Rectal smooth muscle tissue (tissue), 1 donor: ENCODE data around the gene C4orf36.

ENCODE experiments used
- H3K27ac ChIP-seq: one replicate; pipeline ENCODE4 v1.7.0; 2013; ENCODE audit warnings: low read depth, low read length, inconsistent platforms
- H3K27me3 ChIP-seq: one replicate; pipeline ENCODE4 v1.7.0; 2013; ENCODE audit warnings: low read length; ENCODE audit not compliant: control insufficient read depth, insufficient read depth
- H3K36me3 ChIP-seq: one replicate; pipeline ENCODE4 v1.7.0; 2013; ENCODE audit warnings: low read length; ENCODE audit not compliant: control insufficient read depth, insufficient read depth
- H3K4me1 ChIP-seq: one replicate; pipeline ENCODE4 v1.7.0; 2013; ENCODE audit warnings: low read length; ENCODE audit not compliant: control insufficient read depth, insufficient read depth
- H3K4me3 ChIP-seq: one replicate; pipeline ENCODE4 v1.7.0; 2013; ENCODE audit warnings: low read length
- H3K9ac ChIP-seq: one replicate; pipeline ENCODE4 v1.7.0; 2013; ENCODE audit warnings: low read length

Gene C4orf36

DNA sequence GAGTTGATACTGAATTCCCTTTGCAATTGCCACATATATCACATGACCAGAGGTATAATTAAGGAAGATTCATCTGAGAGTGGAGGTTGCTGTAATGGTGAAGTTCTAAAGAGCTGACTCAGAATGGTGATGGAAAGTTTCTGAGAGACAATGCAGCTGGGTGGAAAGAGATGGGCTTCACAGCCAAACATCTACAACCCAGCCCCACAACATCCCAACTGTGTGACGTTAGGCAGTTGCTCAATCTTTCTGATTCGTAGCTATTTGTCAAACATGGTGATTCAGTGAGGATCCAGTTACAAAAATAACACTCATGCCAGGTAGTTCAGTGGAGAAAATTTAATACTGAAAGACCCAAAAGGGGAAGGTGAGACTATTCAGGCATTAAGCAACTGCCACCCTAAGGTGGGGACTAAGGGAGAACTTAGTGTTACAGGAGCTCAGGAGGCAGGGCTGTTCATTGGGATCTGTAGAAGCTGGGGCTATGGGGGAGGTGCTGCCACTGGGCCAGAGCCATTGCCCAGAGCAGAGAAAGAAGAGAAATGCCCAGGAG lies 35.7 kb upstream of the C4orf36 start:
- Histone ChIP-seq H3K4me1 (no peaks in the 10 kb centered on the region), H3K4me3 (no peak overlapping the region), H3K27ac (no peak overlapping the region), H3K36me3 (no peaks in the 10 kb centered on the region), H3K27me3 (no peaks in the 10 kb centered on the region), H3K9ac (no peak overlapping the region)

DNA sequence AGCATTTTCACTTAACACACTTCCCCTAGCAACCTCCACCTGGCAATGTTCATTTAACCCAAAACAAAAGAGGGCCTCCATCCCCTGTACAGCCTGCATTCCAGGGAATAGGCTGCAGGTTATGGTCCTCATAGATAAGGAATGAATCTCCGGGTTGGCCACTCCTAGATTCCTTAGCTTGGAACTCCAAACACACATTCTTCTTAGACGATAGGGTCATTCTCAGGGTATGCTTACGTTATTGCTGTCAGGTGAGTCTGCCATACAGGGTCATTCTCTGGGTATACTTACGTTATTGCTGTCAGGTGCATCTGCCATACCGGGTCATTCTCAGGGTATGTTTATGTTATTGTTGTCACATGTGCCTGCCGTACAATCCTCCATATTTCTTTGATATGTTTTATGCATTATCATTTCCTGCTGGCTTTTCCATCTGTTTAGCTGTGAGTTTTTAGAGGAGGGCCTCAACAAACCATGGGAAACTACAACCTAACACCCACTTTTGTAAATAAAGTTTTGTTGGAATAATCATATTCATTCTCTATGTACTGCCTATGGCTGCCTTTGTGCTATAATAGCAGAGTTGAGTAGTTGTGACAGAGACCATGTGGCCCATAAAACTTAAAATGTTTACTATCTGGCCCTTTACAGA lies 34.3 kb upstream of the C4orf36 start:
- Histone ChIP-seq H3K36me3 (no peaks in the 10 kb centered on the region), H3K4me1 (no peaks in the 10 kb centered on the region), H3K27me3 (no peaks in the 10 kb centered on the region), H3K27ac (no peak overlapping the region), H3K9ac (no peak overlapping the region), H3K4me3 (no peak overlapping the region)

DNA sequence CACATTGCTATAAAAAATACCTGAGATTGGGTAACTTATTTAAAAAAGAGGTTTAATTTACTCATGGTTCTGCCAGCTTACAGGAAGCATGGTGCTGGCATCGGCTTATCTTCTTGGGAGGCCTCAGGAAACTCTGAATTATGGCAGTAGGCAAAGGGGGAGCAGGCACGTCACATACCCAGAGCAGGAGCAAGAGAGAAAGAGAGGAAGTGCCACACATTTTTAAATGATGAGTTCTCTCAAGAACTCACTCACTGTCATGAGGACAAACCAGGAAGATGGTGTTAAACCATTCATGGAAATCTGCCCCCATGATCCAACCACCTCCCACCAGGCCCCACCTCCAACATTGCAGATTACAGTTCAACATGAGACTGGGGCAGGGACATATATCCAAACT lies 32.6 kb upstream of the C4orf36 start:
- Histone ChIP-seq H3K27ac (no peak overlapping the region), H3K27me3 (no peaks in the 10 kb centered on the region), H3K36me3 (no peaks in the 10 kb centered on the region), H3K9ac (no peak overlapping the region), H3K4me3 (no peak overlapping the region), H3K4me1 (no peaks in the 10 kb centered on the region)

DNA sequence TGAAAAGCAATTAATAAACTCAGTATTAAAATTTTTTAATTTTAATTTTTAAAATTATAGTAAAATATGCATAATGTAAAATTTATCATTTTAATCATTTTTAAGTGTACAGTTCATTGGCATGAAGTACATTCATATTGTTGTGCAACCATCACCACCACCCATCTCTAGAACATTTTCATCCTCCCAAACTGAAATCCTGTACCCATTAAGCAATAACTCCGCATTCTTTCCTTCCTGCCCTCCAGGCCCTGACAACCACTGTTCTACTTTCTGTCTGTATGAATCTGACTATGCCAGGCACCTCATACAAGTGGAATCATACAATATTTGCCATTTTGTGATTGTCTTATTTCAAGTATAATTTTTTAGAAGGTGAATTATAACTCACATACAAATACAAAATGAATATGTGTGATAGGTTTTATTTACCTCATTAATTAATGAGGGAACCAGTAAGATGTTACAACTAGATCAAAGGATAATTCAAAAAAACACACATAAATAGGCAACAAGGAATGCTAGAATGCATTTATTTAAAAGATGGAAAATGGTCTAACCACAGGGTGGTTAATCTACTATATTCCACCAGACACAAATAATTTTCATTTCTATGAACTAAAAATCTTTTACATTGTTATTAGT lies 29.5 kb upstream of the C4orf36 start:
- no peak overlapping the region for H3K9ac ChIP-seq
- no peak overlapping the region for H3K4me3 ChIP-seq
- no peaks in the 10 kb centered on the region for H3K27me3 ChIP-seq
- H3K27ac ChIP-seq: no peak overlapping the region
- H3K4me1 ChIP-seq: no peaks in the 10 kb centered on the region
- H3K36me3 ChIP-seq: no peaks in the 10 kb centered on the region

DNA sequence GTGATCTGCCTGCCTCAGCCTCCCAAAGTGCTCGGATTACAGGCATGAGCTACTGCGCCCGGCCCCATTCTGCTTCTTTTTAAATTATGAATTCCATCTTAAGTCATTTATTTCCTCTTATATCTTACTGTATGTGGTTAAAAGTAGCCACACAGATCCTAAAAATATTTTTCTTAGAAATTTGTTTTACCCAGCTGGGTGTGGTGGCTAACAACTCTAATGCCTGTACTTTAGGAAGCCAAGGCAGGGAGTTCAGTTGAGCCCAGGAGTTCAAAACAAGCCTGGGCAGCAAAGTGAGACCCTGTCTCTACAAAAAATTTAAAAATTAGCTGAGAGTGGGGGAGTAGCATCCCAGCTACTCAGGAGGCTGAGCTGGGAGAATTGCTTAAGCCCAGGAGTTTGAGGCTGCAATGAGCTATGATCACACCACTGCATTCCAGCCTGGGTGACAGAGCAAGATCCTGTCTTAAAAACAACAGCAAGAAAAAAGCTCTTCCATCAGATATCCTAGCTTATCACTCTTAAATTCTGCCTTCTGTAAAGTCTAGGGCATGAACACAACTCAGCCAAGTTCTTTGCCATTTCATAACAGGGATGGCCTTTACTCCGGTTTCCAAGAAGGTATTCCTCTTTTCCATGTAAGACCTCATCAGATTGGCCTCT lies 27.5 kb upstream of the C4orf36 start:
- H3K4me3 ChIP-seq: no peak overlapping the region
- no peak overlapping the region for H3K9ac ChIP-seq
- no peak overlapping the region for H3K27ac ChIP-seq
- H3K4me1 ChIP-seq: no peaks in the 10 kb centered on the region
- no peaks in the 10 kb centered on the region for H3K36me3 ChIP-seq
- no peaks in the 10 kb centered on the region for H3K27me3 ChIP-seq

DNA sequence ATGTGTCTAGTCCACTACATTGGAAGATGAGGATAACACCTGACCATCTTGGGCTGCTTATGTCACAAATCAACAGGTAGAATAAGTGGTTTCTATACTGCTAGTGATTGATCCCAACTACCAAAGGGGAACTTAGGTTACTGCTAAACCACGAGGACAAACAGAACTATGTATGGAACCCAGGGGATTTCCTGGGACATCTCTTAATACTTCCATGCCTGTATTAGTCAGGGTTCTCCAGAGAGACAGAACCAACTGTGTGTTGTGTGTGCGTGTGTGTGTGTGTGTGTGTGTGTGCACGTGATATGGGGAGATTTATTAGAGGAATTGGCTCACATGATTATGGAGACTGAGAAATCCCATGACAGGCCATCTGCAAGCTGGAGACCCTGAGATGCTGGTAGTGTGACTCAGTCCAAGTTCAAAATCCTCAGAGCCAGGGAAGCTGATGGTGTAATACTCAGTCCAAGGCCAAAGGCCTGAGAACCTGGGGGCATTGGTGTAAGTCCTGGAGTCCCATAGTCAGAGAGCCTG lies 26.4 kb upstream of the C4orf36 start:
- Histone ChIP-seq H3K27me3 (no peaks in the 10 kb centered on the region), H3K9ac (no peak overlapping the region), H3K27ac (no peak overlapping the region), H3K4me1 (no peaks in the 10 kb centered on the region), H3K36me3 (no peaks in the 10 kb centered on the region), H3K4me3 (no peak overlapping the region)

DNA sequence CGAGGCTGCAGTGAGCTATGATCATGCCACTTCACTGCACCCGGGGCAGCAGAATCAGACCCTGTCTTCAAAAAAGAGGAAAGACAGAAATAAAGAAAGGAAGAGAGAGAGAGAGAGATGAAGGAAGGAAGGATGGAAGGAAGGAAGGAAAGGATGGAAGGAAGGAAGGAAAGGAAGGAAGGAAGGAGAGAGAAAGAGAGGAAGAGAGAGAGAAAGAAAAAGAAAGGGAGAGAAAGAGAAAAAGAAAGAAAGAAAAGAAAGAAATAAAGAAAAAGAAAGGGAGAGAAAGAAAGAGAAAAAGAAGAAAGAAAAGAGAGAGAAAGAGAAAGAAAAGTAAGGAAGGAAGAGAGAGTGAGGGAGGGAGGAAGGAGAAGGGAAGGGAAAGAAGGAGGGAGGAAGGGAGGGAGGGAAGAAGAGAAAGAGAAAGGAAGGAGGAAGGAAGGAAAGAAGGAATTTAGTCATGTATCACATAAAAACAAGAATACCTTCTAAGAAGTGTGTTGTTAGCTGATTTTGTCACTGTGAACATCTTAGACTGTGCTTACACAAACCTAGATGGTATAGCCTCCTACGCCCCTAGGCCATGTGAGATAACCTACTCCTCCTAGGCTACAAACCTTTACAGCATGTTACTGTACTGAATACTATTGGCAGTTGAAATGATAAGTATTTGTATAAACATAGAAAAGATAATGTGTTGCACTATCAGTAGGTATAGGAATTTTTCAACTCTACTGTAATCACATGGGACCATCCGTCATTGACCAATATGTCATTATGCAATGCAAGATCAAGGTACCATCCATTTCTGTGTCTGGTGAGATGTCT lies 25.2 kb upstream of the C4orf36 start:
- Histone ChIP-seq H3K36me3 (no peaks in the 10 kb centered on the region), H3K27ac (no peak overlapping the region), H3K9ac (no peak overlapping the region), H3K4me3 (no peak overlapping the region), H3K4me1 (no peaks in the 10 kb centered on the region), H3K27me3 (no peaks in the 10 kb centered on the region)

DNA sequence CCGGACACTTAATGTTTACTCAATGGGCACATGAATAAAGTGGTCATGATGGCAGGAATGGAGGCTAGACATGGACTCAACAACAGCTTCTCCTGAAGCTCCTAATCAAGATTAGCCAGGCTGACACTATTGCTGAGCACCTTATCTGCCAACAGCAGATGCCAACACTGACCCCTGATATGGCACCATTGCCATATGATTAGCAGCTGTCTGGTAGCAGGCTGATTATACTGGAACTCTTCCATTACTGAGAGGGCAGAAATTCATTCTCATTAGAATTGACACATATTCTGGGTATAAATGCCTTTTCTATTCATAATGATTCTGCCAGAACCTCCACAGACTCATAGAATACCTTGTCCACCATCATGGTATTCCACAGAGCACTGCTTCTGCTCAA lies 24.2 kb upstream of the C4orf36 start:
- Histone ChIP-seq H3K4me1 (no peaks in the 10 kb centered on the region), H3K4me3 (no peak overlapping the region), H3K27ac (no peak overlapping the region), H3K9ac (no peak overlapping the region), H3K27me3 (no peaks in the 10 kb centered on the region), H3K36me3 (no peaks in the 10 kb centered on the region)

DNA sequence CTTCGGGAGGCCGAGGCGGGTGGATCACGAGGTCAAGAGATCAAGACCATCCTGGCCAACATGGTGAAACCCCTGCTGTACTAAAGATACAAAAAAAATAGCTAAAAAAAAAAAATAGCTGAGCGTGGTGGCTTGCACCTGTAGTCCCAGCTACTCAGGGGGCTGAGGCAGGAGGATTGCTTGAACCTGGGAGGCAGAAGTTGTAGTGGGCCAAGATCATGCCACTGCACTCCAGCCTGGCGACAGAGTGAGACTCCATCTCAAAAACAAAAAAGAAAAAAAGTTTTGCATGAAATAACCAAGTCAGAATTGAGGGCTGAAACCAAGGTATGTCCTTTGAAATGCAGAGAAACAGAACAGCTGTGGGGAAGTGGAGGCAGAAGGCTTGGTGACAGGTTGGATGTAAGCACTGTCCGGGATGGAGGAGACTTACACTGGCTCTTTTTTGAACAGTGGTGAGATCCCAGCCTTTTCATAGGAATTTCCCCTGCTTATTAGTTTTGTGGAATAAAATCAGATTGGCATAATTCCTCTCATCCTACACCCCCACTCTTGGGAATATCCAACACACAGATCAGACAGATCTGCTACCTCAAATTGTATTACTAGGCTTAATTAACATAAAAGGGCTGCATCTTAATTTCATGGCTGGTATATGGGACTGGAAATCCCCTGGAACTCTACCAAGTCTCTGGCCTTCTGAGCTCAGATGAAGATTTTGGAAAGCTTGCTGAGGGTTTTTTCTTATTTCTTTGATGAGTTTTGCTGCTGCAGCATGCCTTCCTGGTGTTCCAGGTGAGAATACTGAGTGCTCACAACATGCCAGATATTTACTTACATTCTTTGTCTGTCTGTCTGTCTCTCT lies 18.8 kb upstream of the C4orf36 start:
- Histone ChIP-seq H3K9ac (no peak overlapping the region), H3K4me1 (no peaks in the 10 kb centered on the region), H3K36me3 (no peaks in the 10 kb centered on the region), H3K27me3 (no peaks in the 10 kb centered on the region), H3K27ac (no peak overlapping the region), H3K4me3 (no peak overlapping the region)

DNA sequence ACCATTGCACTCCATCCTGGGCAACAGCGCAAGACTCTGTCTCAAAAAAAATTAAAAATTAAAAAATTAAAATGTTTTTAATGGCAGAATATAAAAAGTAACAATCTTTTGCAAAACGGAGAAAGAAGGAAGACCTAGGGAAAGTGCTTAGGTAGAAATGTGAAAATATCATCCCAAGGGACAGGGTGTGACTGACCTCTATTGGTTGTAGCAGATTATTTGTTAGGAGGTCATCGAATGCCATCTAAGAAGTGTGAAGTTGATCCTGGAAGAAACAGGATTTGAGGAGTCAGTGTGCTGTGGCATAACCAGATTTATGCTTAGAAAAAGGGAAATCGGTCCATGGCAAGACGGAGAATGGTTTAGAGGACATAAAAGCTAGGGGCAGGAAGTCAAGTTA lies 18.1 kb upstream of the C4orf36 start:
- Histone ChIP-seq H3K36me3 (no peaks in the 10 kb centered on the region), H3K27me3 (no peaks in the 10 kb centered on the region), H3K9ac (no peak overlapping the region), H3K27ac (no peak overlapping the region), H3K4me3 (no peak overlapping the region), H3K4me1 (no peaks in the 10 kb centered on the region)

DNA sequence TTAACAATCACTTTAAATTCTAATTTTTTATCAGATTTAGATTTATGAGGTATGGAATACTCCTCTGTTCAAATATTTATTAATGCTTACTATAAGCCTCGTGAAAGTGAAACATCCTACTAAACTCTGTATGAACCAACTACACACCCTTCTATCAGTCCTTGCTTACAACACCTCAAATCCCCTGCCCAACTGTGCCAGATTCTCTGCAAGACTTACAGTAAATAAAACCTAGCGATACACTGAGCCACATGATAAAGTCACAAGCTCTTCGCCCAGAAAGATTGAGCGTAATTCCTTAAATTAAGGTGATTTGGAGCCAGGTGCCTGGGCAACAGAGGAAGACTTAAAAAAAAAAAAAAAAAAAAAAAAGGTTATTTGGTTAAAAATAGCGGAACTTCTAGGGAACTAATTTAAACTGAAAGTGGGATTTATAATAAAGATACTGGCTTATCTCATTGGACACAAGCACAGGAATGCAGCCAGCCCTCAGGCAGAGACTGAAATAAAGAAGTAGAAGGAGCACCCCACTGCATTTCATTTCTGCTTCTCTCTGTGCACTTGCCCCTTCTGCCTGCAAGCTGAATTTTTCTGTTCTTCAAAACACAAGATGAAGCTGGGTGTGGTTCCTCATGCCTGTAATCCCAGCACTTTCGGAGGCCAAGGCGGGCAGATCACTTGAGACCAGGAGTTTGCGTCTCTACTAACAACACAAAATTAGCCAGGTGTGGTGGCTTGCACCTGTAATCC lies 17.5 kb upstream of the C4orf36 start:
- H3K9ac ChIP-seq: no peak overlapping the region
- H3K4me1 ChIP-seq: no peaks in the 10 kb centered on the region
- no peaks in the 10 kb centered on the region for H3K27me3 ChIP-seq
- no peak overlapping the region for H3K4me3 ChIP-seq
- H3K27ac ChIP-seq: no peak overlapping the region
- H3K36me3 ChIP-seq: no peaks in the 10 kb centered on the region
